Activated naive CD4-positive, alpha-beta T cell treated with anti-CD3 and anti-CD28 coated beads, Interleukin-2, amount 50 U/mL, for 72 hours (primary cell): ENCODE results near the gene NOTCH2. TPM values are rescaled to one million over a fixed set of nuclear protein-coding genes. Genes with fewer than 3 reads are reported as not detected.
"Not testable (repeated sequence)": the region's sequence is repeated elsewhere in the genome, so short reads cannot be mapped to it uniquely, and the experiment has no call there.

Experiments
- ATAC-seq, 2 donors: fragments of 150-1000 bp; cut with Tn5 transposase; 2 replicates each; pipeline ENCODE4 v1.10.0; 2021; ENCODE audit warnings: mild to moderate bottlenecking in 2 of 2, moderate library complexity in 2 of 2
- DNase-seq, 2 donors: peaks; one replicate each; pipeline ENCODE4 v3.0.0; 2021 to 2022; ENCODE audit warnings: low spot score in 2 of 2
- H3K27ac Mint-ChIP-seq, 2 donors: one replicate each; pipeline ENCODE4 v1.8.0; 2022; ENCODE audit warnings: mild to moderate bottlenecking in 2 of 2, mixed read lengths in 2 of 2
- H3K36me3 Mint-ChIP-seq, 2 donors: one replicate each; pipeline ENCODE4 v1.8.0; 2022; ENCODE audit warnings: mixed read lengths in 2 of 2
- H3K9me3 Mint-ChIP-seq, 2 donors: one replicate each; pipeline ENCODE4 v1.8.0; 2022; ENCODE audit warnings: mixed read lengths in 2 of 2
- total RNA-seq, 2 donors: library from RNA; stranded (reverse); gene quantifications; one replicate each; pipeline ENCODE4 v1.2.3, GENCODE V29; 2022

NOTCH2 gene
- total RNA-seq = 10 to 100 TPM; 42.6 to 79.6 TPM

GRCh38 chr1:120069067-120069919 is at the start of gene NOTCH2:
NOTCH2 (minus strand) TSS chr1:120069662; CDS start chr1:120069406, 256 bp downstream.
- not testable (repeated sequence) for H3K36me3 Mint-ChIP-seq, H3K27ac Mint-ChIP-seq, H3K9me3 Mint-ChIP-seq
- ATAC-seq (peak; percentile 87 to 91), DNase-seq (peak; percentile 62 to 86)

DNA sequence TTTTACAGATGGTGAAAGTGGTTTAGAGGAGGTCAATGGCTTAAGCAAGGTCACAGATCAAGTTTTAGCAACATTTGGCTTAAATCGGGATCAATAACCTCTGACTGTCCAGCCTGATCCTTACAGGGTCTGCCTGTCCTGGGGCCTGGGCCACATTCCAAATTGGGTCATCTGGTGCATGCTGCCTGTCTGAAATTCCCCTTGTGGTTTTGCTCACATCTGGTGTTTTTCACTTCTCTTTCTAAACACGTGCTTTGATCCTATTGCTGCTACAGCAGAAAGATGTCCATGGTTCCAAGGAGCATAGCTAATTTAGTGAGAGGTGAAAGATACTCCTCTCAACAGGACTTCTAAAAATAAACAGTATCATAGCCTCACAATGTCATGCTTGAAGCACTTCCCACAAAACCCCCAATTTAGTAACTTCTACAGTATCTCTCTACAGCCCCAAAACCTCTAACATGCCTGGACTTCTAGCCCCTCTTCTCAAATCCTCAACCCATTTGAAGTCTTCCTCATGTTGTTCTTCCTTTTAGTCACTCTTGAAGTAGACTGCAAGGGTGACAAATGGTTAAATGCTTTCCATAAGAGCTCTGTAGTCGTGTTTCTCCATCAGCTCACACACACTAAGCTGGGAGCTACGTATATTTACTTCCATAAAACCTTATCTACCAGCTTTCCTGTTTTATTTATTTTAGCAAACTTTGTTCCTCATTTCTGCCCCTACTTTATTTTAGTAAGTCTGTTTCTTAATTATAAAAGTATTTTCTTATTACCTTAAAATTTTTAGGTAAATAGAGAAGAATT is 48.1 kb upstream of the NOTCH2 start:
- DNase-seq, H3K9me3 Mint-ChIP-seq, H3K36me3 Mint-ChIP-seq, H3K27ac Mint-ChIP-seq: not testable (repeated sequence)
- peak; percentile 13 to 42 for ATAC-seq

GRCh38 chr1:120116094-120116493 is 46.6 kb upstream of the NOTCH2 start:
- H3K36me3 Mint-ChIP-seq, ATAC-seq, H3K27ac Mint-ChIP-seq, H3K9me3 Mint-ChIP-seq, DNase-seq: not testable (repeated sequence)

DNA sequence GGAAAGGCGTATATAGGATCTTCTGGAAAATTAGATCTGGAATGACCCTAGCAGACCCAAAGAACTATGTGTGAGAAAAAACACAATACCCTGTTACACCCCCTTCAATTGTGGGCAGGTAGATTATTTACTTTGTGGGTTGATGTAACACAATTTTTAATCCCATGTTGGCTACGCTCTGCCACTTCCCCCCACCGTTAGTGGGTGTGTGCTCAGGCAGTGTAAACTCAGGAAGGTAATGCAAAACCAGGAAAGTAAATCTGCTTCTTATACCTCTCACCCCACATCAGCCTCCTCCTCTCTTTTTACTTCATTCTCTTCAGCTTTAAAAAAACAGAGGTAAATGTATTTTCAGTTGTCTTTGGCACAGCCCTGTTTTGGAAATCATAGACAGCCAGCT is 43.7 kb upstream of the NOTCH2 start:
- DNase-seq, H3K27ac Mint-ChIP-seq, ATAC-seq, H3K36me3 Mint-ChIP-seq, H3K9me3 Mint-ChIP-seq: not testable (repeated sequence)

GRCh38 chr1:120112212-120112611 is 42.8 kb upstream of the NOTCH2 start:
- not testable (repeated sequence) for H3K27ac Mint-ChIP-seq, DNase-seq, ATAC-seq, H3K36me3 Mint-ChIP-seq, H3K9me3 Mint-ChIP-seq

DNA sequence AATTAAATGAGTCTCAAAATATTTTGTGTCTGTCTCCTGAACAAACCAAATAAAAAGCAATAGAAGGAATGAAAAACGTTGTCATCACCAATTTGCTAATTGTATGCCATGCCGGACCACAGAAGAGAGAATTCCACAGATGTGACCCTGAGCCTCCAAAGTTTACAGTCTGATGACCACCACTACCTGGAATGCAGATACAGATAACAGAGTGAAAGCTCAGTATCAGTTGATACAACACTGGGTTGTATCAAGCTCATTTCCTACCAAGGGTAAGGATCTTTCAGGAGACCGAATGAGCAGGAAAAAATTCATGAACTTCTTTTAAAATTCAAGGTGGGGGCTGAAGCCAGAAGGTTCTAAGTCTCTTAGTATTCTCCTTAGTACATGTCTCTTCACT is 42.3 kb upstream of the NOTCH2 start:
- H3K9me3 Mint-ChIP-seq, H3K27ac Mint-ChIP-seq, DNase-seq, H3K36me3 Mint-ChIP-seq, ATAC-seq: not testable (repeated sequence)

GRCh38 chr1:120111008-120111407 is 41.5 kb upstream of the NOTCH2 start:
- H3K36me3 Mint-ChIP-seq, ATAC-seq, H3K27ac Mint-ChIP-seq: not testable (repeated sequence)

DNA sequence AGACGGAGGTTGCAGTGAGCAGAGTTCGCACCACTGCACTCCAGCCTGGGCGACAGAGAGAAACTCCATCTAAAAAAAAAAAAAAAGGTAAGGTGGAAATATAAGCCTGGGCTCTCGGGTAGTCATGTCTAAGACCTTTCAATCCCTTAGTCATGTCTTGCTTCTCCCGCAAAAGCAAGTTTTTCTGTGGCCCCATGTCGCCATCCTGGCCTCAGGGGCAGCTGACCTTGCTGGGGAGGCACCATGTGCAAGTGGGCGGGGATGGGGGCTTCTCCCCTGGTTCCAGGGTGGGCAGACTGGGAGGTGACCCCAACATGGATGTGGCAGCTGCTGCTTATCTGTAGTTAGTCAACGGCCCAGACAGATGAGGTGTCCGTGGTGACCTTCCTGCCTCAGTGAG is 40.2 kb upstream of the NOTCH2 start:
- H3K27ac Mint-ChIP-seq, H3K9me3 Mint-ChIP-seq, DNase-seq, ATAC-seq, H3K36me3 Mint-ChIP-seq: not testable (repeated sequence)

More at GRCh38 chr1:120111008-120111407, 41.5 kb upstream of the NOTCH2 start:
- DNase-seq, H3K9me3 Mint-ChIP-seq: not testable (repeated sequence)

GRCh38 chr1:120109180-120109579 is 39.7 kb upstream of the NOTCH2 start:
- DNase-seq, H3K9me3 Mint-ChIP-seq, H3K36me3 Mint-ChIP-seq, H3K27ac Mint-ChIP-seq, ATAC-seq: not testable (repeated sequence)

- not testable (repeated sequence) for H3K27ac Mint-ChIP-seq, H3K36me3 Mint-ChIP-seq
Observed at GRCh38 chr1:120105288-120105687, 35.8 kb upstream of the NOTCH2 start.

DNA sequence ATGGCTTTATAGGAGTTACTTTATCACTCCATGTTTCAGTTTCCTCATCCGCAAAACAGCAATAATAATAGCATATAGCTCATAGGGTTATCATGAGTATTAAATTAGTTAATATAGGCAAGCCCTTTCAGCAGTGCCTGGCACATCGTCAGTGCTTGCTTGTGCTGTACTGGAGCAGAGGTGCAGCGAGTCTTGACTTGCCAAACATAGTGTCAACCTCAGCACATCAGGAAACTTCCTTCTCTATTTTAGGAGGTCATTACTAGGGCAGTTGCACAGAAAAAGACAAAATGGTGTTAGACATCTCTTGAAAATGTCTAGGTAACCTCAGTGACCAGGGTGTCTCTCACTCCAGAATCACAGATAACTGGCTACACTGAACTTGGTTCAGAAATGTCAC is 34.3 kb upstream of the NOTCH2 start:
- not testable (repeated sequence) for DNase-seq, H3K36me3 Mint-ChIP-seq, ATAC-seq, H3K27ac Mint-ChIP-seq, H3K9me3 Mint-ChIP-seq

More at GRCh38 chr1:120105288-120105687, 35.8 kb upstream of the NOTCH2 start:
- DNase-seq, H3K9me3 Mint-ChIP-seq: not testable (repeated sequence)
- ATAC-seq = peak; percentile 35 to 41

GRCh38 chr1:120101593-120101992 is 32.1 kb upstream of the NOTCH2 start:
- H3K9me3 Mint-ChIP-seq, H3K27ac Mint-ChIP-seq, DNase-seq, H3K36me3 Mint-ChIP-seq, ATAC-seq: not testable (repeated sequence)

GRCh38 chr1:120100590-120100989 is 31.1 kb upstream of the NOTCH2 start:
- H3K36me3 Mint-ChIP-seq, H3K9me3 Mint-ChIP-seq, H3K27ac Mint-ChIP-seq, ATAC-seq, DNase-seq: not testable (repeated sequence)

GRCh38 chr1:120098986-120099759 is 29.7 kb upstream of the NOTCH2 start:
- not testable (repeated sequence) for H3K27ac Mint-ChIP-seq, H3K36me3 Mint-ChIP-seq

GRCh38 chr1:120096981-120097545 is 27.6 kb upstream of the NOTCH2 start:
- not testable (repeated sequence) for H3K27ac Mint-ChIP-seq, H3K36me3 Mint-ChIP-seq, ATAC-seq, H3K9me3 Mint-ChIP-seq, DNase-seq

More at GRCh38 chr1:120098986-120099759, 29.7 kb upstream of the NOTCH2 start:
- not testable (repeated sequence) for H3K9me3 Mint-ChIP-seq, DNase-seq
- ATAC-seq = peak; percentile 16 to 61

DNA sequence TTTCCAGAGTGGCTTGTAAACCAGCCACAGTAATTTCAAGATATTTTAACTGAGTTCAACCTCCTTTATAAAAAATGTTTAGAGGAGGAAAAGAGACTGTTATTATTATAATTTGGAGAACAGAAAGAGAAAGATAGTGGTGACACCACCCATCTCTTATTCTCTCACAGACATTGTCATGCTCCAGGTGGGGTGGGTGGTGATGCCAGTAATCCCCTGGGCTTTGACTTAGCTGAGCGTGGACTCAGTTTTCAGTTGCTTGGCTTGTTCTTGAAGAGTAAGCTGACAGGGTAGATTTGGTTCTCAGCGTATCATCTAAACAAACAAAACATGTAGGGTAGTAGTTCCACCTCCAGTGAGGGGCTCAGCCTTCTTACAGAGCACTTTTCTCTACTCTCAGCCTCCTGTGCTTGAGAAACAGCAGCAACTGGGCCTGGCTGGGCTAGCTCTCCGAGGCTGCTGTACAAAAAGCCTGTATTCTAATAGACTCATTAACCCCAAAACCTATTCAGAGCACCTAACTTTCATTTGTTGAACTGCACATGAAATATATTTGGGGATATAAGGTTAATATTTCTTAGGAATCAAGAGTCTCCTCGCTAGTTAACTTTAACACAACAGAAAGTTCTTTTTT is 24.2 kb upstream of the NOTCH2 start:
- not testable (repeated sequence) for DNase-seq, H3K9me3 Mint-ChIP-seq, ATAC-seq, H3K27ac Mint-ChIP-seq, H3K36me3 Mint-ChIP-seq
